DMS53 treated with DMSO at 0.1 percent for 48 hours (cell line): ENCODE measurements around the gene SF3B2.
A peak's percentile ranks its signal among the peaks of the same experiment; 100 is the strongest.
"Not testable (repeated sequence)": the region's sequence is repeated elsewhere in the genome, so short reads cannot be mapped to it uniquely, and the experiment has no call there.

ENCODE experiments used
- DNase-seq: peaks from one replicate; lab custom pipeline; 2025; ENCODE audit not compliant: unreplicated experiment; lab: John Stamatoyannopoulos, UW

SF3B2 gene

GRCh38 chr11:66015936-66016792 lies 36.0 kb upstream of the SF3B2 start:
- no peak for DNase-seq

- DNase-seq = no peak
Measured at GRCh38 chr11:66016793-66017177, 35.4 kb upstream of the SF3B2 start.

GRCh38 chr11:66017321-66017720 lies 34.8 kb upstream of the SF3B2 start:
- no peak for DNase-seq

GRCh38 chr11:66020212-66020611 lies 32.0 kb upstream of the SF3B2 start:
- DNase-seq = no peak

GRCh38 chr11:66020618-66021357 lies 31.4 kb upstream of the SF3B2 start:
- peak; percentile 76 for DNase-seq

GRCh38 chr11:66022401-66023185 lies 29.6 kb upstream of the SF3B2 start:
- DNase-seq = peak; percentile 47

- not testable (repeated sequence) for DNase-seq
Measured at GRCh38 chr11:66023186-66023440, 29.1 kb upstream of the SF3B2 start.

- no peak for DNase-seq
Measured at GRCh38 chr11:66026017-66026529, 26.1 kb upstream of the SF3B2 start, which contains the start of gene CATSPER1. TSS of gene CATSPER1 (minus strand) at chr11:66026479. CDS start at chr11:66026379, 100 bp downstream.

- DNase-seq = no peak
Measured at GRCh38 chr11:66032957-66033735, 19.0 kb upstream of the SF3B2 start.

GRCh38 chr11:66035653-66036333 lies 16.4 kb upstream of the SF3B2 start:
- DNase-seq = no peak

GRCh38 chr11:66036334-66036710 lies 15.8 kb upstream of the SF3B2 start:
- DNase-seq = no peak

GRCh38 chr11:66037327-66037726 lies 14.8 kb upstream of the SF3B2 start:
- DNase-seq = no peak

- no peak for DNase-seq
Measured at GRCh38 chr11:66039765-66040164, 12.4 kb upstream of the SF3B2 start.

GRCh38 chr11:66042227-66042995 lies 9.8 kb upstream of the SF3B2 start:
- no peak for DNase-seq

- no peak for DNase-seq
Measured at GRCh38 chr11:66042996-66043906, 8.9 kb upstream of the SF3B2 start.

GRCh38 chr11:66044757-66045156 lies 7.4 kb upstream of the SF3B2 start:
- no peak for DNase-seq

- DNase-seq = peak; percentile 64
Measured at GRCh38 chr11:66045177-66045639, 7.0 kb upstream of the SF3B2 start.

- no peak for DNase-seq
Measured at GRCh38 chr11:66046901-66047300, 5.3 kb upstream of the SF3B2 start.
